Tibial nerve (tissue), 4 donors: Measurements from ENCODE around the gene SMAD3.

Source experiments
- CTCF ChIP-seq, 5 experiments: fragments of 200-600 bp in 3 of 5; fragments of 450-650 bp in 2 of 5; sonication (generic) in 3 of 5; IDR thresholded peaks; one replicate each; pipeline ENCODE4 v1.5.1; 2016 to 2019; ENCODE audit warnings: antibody characterized with exemption in 5 of 5, mild to moderate bottlenecking in 3 of 5, moderate library complexity in 2 of 5
- EP300 ChIP-seq, 2 donors: sonication (generic); formaldehyde crosslinking; IDR thresholded peaks; one replicate each; pipeline ENCODE4 v1.6.1; 2017; ENCODE audit warnings: antibody characterized with exemption in 2 of 2, mild to moderate bottlenecking in 1 of 2
- POLR2A ChIP-seq, 2 donors: fragments of 450-650 bp; IDR thresholded peaks; one replicate each; pipeline ENCODE4 v1.6.1; 2017; ENCODE audit warnings: antibody characterized with exemption in 2 of 2, mild to moderate bottlenecking in 2 of 2, moderate library complexity in 2 of 2

- no peak for TF ChIP-seq CTCF (IDR thresholded peaks at IDR 0.05)
- no peak for TF ChIP-seq EP300 (IDR thresholded peaks at IDR 0.05)
- no peak for TF ChIP-seq POLR2A (IDR thresholded peaks at IDR 0.05)
These were observed 165.1 kb downstream of the SMAD3 start for GRCh38 chr15:67230504-67230903.
